HEK293T (cell line): ENCODE results near the gene PRSS57.

Experiments used
- ELF4 ChIP-seq: fragments of 450-650 bp; IDR thresholded peaks from 2 replicates; pipeline ENCODE4 v1.6.1; 2017; ENCODE audit warnings: antibody characterized with exemption
- LEF1 ChIP-seq: fragments of 450-650 bp; IDR thresholded peaks from 2 replicates; pipeline ENCODE4 v1.6.1; 2017; ENCODE audit warnings: mild to moderate bottlenecking, borderline replicate concordance
- SP1 ChIP-seq: fragments of 450-650 bp; IDR thresholded peaks from 2 replicates; pipeline ENCODE4 v1.6.1; 2017
- TARDBP ChIP-seq: fragments of 450-650 bp; IDR thresholded peaks from 2 replicates; pipeline ENCODE4 v1.6.1; 2016
- TF ChIP-seq, protein P1 (sequence below): fragments of 450-650 bp; IDR thresholded peaks from 2 replicates; pipeline ENCODE4 v1.6.1; 2016

DNA sequence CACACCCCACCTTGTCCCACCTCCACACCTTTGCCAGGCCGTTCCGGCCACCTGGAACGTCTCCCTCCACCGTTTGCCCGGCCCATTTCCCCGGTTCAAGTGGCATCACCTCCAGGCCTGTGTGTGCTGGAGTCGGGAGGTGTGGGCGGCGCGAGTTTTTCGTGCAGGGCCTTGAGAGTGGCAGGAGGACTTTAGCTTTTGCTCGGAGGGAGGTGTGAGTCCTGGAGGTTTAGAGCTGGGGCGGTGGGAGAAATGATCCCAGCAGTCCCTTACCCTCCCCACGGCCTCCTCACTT lies 9.1 kb upstream of the PRSS57 start:
- TF ChIP-seq SP1 (no peak), TARDBP (no peak), ELF4 (no peak), LEF1 (no peak)
- TF ChIP-seq, protein P1, sequence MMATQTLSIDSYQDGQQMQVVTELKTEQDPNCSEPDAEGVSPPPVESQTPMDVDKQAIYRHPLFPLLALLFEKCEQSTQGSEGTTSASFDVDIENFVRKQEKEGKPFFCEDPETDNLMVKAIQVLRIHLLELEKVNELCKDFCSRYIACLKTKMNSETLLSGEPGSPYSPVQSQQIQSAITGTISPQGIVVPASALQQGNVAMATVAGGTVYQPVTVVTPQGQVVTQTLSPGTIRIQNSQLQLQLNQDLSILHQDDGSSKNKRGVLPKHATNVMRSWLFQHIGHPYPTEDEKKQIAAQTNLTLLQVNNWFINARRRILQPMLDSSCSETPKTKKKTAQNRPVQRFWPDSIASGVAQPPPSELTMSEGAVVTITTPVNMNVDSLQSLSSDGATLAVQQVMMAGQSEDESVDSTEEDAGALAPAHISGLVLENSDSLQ: no peak
